Hematopoietic multipotent progenitor cell (in vitro differentiated cells): ENCODE measurements around the gene SYNGR2. TPM values are rescaled to one million over a fixed set of nuclear protein-coding genes. Genes with fewer than 3 reads are reported as not detected.
"Not testable (repeated sequence)": the region's sequence is repeated elsewhere in the genome, so short reads cannot be mapped to it uniquely, and the experiment has no call there.

ENCODE experiments used
- DNase-seq, 3 donors: peaks; one replicate each; pipeline ENCODE4 v3.0.0-alpha.2; 2011 to 2015; ENCODE audit warnings: low read depth in 2 of 3, low spot score in 2 of 3
- total RNA-seq: library from RNA; depleted of rRNA; stranded (reverse); fragments of >200 nt; gene quantifications from one replicate; pipeline ENCODE4 v1.2.3, GENCODE V29; 2012

SYNGR2 gene
- total RNA-seq, 1 donor, result 164 TPM

DNA sequence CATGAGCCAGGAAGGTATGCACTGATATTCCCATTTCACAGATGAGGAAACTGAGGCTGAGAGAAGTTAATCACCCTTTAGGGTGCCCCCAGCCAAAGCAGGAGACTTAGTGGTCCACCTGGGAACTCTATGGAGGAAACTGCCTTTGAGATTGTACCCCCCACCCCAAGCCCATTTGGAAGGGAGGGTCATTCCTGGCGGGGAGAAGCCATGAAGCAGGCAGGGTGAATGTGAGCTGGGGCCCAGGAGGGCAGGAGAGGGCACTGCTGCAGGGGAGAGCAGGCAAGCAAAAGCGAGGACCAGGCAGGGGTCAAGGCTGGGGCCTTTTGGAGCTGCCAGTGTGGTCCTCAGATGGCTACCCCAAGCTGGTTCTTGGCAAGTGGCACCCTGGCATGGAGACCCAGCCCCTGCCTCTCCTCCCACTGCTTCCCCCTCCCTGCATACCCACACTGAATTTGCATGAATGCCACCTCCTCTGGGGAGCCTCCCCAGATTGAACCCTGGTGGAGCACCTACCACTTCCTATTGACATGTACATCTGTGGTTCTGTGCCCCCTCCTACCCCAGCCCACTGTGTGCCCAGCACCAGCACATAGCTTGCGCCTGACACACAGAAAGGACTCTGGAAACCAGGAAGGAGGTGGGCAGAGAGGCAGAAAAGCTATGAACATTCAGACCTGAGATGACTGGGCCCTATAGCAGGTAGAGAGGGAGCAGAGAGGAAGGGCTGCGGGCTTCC is 38.9 kb upstream of the SYNGR2 start:
- no peak for DNase-seq

DNA sequence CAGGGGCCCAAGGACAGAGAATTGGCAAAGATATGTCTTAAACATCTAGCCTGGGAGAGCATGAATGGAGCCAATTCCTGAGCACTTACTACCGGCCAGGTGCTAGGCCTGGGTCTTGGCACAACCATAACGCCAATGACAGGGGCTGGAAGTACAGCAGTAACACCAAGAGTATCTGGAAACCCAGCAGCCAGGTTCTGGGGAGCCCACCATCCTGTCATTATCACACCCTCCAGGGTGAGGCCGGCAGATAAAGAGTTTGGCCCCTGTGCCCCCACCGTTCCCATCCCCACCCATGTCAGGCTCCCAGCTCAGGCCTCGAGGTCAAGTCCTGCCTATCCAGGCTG is 38.3 kb upstream of the SYNGR2 start:
- no peak for DNase-seq

DNA sequence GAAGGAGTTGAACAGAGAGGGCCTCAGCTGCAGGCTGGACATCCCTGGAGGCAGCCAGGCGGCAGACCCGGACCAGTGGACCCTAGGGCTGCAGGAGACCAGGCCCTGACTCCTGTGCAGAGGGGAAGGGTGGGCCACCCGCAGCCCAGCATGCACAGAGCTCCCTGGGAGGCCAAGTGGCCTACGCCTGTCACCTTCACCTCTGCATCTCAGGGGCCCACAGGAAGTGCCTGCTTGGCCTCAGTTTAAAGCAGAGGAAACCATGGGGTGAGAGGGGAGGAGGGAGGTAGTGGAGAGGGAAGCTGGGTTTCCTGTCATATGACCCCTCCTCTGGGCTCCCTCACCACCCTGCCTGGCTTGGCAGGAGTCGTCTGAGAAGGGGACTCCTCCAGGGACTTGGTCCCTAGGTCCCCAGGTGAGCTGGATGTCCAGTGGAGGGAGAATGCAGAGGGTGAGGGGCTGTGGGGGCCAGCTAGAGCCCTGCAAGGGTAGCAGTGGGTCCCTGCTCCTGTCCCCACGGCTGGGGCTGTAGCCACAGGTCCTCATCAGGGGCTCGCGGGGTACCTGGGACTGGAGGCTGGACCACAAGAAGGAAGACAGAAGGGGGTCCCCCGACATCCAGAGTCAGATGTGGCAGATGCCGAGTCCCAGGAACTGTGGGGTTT is 37.8 kb upstream of the SYNGR2 start, which contains the start of gene TMC8:
TMC8 (plus strand) TSS at position 335 of the 665 bp plus-strand sequence. CDS start 818 bp downstream, outside the sequence.
- peak in 2 of 3 donors; percentile 84 to 96 for DNase-seq

DNA sequence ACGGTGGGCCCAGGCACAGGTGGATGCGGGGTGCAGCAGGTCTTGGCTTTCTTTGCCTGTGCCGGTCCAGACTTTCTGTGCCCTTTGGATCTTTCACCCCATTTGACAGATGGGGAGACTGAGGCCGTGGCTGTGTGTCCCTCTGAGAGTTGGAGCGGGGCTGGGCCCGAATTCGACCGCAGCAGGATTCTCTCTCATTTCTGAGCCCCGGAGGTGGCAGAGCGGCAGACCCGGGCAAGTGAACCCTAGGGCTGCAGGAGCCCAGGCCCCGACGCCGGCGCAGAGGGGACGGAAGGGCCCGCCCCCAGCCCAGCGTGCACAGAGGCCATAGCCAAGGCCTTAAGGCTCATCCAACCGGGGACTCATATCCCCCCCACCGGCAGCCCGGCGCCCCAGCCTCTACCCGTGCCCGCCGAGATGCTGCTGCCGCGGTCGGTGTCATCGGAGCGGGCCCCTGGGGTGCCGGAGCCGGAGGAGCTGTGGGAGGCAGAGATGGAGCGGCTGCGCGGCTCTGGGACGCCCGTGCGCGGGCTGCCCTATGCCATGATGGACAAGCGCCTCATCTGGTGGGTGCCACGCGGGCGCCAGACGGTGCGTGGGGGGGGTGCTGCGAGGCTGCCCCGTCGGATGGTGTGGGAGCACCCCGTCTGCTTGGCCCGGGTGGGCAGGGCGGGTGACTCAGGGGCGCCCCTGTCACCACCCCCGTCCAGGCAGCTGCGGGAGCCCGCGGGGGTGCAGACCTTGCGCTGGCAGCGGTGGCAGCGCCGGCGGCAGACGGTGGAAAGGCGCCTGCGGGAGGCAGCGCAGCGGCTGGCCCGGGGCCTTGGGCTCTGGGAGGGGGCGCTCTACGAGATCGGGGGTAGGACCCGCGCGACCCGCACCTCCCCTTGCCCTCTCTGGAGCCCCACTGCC is 37.0 kb upstream of the SYNGR2 start:
- DNase-seq, result peak in 2 of 3 donors; percentile 50 to 57

DNA sequence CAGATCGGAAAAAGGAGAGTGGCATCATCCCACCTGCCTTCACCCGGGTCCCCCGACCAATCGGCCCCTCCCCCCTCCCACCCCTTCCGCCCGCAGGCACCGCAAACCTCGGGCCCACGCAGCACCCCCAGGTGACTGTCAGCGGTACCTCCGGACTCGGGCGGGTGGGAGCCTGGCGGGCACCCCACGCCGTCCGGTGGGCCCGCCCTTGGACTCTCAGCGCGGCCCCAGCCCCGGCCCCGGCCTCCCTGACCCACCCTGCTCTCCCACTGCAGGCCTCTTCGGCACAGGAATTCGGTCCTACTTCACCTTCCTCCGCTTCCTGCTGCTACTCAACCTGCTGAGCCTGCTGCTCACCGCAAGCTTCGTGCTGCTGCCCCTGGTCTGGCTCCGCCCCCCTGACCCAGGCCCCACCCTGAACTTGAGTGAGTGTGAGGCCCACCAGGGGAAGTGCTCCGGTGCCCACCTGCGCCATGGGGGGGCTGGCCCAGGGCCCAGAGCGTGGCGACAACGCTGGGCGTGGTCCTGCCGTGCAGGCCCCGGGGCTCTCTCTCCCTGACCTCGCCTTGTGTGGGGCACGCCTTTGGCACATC is 36.2 kb upstream of the SYNGR2 start:
- peak in 2 of 3 donors; percentile 81 to 88 for DNase-seq

DNA sequence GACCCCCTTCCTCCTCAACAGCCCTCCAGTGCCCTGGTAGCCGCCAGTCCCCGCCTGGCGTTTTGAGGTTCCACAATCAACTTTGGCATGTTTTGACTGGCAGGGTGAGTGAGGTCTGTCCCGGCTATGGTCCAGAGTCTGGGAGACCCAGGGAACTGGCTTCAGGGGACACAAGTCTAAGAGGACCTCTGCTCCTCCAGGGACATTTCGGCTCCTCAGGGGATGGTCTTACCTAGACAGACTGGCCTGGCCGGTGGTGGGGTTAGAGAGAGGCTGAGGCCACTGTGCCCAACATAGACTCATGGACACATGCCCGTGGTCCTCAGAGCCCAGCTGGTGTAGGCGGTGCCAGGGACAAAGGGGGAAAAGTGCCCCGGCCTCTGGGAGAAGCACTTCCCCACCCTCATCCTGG is 35.6 kb upstream of the SYNGR2 start:
- DNase-seq, result no peak

DNA sequence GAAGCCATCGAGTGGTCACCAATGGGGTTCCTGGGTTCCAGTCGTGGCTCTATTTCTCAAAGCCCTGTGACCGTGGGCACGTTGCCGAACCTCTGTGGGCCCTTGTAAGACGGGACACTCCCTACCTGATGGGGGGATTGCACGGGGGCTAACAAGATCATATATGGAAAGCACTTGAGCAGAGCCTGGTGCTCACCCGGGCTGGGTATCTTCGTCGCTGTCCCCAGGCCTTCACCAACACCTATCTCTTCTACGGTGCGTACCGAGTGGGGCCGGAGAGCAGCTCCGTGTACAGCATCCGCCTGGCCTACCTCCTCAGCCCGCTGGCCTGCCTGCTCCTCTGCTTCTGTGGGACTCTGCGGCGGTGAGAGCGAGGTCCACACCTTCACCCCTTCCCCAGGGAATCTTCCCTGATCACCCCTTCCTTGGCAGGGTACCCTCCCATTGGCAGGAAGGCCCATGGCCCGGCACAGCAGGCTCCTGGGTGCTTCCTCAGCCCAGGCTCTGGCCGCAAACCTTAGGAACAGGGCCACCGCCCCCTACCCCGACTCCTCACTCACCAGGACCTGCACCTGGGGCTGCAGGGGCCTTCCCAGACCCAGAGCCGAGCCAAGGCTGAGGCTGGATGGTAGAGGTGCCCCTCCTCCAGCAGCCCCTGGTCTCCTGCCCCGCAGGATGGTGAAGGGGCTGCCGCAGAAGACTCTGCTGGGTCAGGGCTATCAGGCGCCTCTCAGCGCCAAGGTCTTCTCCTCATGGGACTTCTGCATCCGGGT is 35.0 kb upstream of the SYNGR2 start:
- no peak for DNase-seq

DNA sequence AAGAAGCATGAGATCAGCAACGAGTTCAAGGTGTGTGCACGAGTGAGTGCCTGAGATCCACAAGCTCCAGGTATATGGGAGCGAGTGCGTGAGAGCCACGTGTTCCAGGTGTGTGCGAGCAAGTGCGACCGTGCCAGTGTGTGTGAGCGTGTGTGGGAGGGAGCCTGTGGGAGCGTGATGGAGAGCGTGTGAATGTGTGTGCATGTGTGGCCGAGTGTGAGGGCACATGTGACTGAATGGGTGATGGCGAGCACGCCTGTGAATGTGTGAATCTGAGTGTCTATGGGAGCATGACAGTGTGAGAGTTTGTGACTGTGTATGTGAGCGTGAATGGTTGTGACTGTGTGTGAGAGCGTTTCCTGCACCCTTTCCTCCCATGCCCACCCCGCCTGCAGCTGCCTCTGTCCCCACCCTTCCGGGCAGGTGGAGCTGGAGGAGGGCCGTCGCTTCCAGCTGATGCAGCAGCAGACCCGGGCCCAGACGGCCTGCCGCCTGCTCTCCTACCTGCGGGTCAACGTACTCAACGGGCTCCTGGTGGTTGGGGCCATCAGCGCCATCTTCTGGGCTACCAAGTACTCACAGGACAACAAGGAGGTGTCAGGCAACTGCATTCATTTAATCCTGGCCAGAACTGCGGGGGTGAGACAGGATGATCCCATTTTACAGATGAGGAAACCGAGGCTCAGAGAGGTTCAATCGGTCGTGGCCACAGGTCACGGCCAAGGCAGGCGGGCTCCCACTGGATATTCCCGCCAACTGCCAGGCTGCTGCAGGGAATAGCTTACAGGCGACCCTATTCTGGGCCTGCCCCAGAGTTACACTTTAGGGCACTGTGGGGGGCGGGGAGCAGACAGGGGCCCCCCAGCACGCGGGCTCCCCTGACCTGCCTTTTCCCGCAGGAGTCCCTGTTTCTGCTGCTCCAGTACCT is 34.1 kb upstream of the SYNGR2 start:
- DNase-seq, result peak in 2 of 3 donors; percentile 81 to 88

DNA sequence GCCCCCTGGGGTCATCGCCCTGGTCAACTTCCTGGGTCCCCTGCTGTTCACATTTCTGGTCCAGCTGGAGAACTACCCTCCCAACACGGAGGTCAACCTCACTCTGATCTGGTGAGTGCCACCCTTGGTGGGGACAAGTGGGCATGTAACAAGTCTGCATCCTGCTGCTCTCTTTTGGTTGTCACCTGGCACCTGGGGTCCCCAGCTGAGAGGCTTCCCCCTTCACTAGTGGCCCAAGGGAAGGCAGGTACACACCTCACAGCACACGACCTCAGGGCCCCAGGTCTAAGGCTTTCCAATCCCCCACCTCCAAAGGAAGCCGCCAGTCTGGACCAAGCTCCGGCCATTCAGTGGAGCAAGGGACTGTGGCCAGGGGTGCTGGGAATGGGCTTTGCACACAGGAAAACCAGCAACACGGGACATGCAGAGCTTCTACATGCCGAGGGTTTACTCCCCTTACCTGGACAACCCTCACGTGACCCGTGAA is 33.4 kb upstream of the SYNGR2 start:
- DNase-seq, result no peak

DNA sequence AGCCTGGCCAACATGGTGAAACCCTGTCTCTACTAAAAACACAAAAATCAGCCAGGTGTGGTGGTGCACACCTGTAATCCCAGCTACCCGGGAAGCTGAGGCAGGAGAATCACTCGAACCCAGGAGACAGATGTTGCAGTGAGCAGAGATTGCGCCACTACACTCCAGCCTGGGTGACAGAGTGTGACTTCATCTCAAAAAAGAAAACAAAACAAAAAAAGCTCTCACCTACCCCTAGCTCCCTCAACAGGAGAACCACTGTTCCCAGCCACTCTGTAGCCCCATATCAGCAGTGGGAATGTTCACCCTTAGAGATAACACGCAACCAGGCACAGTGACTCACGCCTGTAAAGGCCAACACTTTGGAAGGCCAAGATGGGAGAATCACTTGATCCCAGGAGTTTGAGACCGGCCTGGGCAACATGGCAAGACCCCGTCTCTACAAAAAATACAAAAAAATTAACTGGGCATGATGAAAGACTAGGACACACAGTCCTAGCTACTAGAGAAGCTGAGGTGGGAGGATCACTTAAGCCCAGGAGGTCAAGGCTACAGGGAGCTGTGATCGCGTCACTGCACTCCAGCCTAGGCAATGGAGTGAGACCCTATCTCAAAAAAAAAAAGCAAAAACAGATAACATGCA is 32.4 kb upstream of the SYNGR2 start:
- no peak for DNase-seq

DNA sequence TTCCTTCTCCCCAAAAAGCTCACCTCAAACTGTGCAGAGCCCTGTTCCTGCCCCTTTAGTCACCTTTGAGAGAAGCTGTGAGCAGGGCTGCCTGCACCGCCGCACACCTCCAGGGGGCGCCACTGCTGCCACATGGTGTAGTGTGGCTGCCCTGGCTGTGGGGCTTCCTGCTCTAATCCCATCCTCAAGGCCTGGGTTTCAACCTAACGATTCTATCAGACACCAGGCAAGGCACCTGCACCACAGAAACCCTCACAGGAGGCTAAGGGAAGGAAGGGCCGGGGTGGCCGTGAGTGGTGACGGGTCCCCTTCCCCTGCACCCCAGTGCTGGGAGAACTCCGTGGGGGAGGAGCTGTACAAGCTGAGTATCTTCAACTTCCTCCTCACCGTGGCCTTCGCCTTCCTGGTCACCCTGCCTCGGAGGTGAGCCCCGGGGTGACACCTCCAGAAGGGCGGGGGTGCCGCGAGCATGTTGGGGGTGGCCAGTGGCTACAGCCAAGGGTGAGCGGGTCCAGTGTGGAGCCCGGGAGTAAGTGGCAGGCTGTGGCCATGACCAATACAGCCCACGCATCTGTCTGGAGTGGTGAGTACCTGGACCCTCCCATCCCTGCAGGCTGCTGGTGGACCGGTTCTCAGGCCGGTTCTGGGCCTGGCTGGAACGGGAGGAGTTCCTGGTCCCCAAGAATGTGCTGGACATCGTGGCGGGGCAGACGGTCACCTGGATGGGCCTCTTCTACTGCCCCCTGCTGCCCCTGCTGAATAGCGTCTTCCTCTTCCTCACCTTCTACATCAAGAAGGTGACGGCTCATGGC is 30.8 kb upstream of the SYNGR2 start:
- no peak for DNase-seq

DNA sequence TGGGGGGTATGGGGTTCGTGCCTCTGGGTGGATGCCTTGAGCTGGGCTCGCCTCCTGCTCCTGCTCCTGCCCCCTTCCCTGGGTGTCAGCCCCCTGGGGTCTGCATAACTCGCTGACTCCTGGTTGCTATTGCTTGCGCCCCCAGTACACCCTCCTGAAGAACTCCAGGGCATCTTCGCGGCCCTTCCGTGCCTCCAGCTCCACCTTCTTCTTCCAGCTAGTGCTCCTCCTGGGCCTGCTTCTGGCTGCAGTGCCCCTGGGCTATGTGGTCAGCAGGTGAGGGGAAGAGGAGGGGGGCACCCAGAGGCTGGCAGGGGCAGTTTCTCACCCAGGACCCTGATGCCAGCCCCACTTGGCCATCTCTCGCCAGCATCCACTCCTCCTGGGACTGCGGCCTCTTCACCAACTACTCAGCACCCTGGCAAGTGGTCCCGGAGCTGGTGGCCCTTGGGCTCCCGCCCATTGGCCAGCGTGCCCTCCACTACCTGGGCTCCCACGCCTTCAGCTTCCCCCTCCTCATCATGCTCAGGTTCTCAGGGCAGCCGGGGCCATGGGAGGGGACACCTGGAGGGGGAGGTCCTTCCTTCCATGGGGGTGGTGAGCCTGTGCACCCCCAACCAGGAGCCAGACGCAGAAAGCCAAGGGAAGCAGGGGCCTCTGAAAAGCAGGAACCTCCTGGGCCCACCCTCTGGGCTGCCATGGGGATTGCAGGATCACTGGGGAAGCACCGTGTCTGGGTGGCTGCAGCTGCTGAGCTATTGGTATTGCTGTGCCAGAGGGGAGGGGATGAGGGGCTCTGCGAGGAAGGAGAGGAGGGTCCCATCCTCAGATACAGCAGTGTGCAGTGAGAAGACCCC is 29.9 kb upstream of the SYNGR2 start:
- DNase-seq, result no peak

DNA sequence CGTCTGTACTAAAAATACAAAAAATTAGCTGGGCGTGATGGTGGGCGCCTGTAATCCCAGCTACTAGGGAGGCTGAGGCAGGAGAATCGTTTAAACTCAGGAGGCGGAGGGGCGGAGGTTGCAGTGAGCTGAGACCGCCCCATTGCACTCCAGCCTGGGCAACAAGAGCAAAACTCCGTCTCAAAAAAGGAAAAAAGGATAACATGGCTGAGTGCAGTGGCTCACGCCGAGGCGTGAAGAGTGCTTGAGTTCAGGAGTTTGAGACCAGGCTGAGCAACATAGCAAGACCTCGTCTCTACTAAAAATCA is 28.6 kb upstream of the SYNGR2 start:
- DNase-seq, result not testable (repeated sequence)

DNA sequence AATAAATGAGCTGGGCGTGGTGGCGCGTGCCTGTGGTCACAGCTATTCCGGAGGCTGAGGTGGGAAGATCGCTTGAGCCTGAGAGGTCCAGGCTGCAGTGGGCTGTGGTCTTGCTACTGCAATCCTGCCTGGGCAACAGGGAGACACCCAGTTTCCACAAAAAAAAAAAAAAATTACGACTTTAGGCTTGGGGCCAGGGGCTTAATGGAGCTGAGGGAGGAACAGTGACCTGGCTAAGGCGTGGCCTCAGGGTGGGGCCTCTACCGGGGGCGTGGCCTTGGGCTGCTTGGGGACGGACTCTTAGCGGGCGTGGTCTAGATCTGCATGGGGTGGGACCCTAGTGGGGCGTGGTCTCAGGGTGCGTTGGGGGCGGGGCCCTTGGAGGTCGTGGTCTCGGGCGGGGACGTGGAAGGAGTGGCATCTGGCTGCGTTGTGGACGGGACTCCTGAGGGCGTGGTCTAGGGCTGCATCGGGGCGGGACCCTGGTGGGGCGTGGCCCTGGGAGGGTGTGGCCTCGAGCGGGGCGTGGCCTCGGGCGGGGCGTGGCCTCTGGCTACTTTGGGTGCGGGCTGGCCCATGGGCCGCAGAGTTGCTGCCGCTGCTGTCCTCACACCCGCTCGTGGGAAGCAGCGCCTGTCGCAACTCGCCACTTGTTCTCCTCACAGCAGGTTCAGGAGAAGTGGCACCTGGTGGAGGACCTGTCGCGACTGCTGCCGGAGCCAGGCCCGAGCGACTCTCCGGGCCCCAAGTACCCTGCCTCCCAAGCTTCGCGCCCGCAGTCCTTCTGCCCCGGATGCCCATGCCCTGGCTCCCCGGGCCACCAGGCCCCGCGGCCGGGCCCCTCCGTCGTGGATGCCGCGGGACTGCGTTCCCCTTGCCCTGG is 28.0 kb upstream of the SYNGR2 start:
- DNase-seq, result peak; percentile 85 to 98 (median 97)

DNA sequence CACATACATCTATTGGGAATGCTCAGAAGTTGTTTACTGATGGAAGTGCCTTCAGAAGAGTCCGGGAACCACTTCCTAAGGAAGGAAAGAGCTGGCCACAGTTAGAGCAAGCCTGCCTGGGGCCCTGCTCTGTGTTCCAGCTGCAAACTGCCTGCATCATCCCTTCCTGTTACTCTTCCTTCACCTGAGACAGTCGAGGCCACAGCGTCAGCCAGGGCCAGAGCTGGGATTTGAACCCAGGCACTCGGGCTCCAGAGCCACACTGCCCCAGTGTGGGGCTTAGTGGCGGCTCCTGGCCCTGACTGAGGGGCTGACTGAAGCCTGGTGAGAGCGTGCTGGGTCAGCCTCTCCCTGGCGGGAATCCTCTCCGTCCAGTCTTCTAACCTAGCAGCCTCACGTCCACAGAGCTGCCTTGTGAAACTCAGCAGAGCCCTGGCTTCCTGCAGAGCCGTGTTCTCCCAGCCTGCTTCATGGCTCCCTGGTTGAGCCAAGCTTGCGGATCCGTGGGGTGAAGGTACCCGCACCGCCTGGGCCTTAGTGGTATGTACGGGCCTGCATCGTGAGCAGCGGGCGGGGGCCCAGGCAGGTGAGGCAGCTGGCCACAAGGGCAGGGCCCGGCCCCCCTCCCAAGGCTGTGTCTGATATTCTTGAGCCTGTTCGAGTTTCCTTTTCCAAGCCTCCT is 26.8 kb upstream of the SYNGR2 start:
- no peak for DNase-seq
